ENCODE results near the gene AVEN.

DNA sequence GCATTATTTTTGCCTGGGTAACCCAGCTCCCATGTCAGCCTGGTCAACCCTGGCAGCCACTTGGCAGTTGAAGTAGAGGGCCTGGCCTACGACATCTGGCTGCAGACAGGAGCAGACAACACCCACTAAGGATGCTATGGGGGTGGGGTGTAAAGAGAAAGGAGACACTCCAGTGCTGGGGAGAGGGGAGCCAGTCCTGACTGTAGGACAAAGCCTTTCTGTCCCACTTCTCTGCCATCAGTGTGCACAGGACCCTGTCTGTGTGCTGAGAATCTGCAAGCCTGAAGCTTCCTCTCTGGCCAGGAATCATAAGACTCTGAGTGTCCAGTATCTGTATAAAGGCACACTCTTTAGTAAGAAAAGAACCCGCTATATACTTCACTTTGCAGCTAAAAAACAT lies 167.0 kb downstream of the AVEN start:
- TF ChIP-seq, protein P1, sequence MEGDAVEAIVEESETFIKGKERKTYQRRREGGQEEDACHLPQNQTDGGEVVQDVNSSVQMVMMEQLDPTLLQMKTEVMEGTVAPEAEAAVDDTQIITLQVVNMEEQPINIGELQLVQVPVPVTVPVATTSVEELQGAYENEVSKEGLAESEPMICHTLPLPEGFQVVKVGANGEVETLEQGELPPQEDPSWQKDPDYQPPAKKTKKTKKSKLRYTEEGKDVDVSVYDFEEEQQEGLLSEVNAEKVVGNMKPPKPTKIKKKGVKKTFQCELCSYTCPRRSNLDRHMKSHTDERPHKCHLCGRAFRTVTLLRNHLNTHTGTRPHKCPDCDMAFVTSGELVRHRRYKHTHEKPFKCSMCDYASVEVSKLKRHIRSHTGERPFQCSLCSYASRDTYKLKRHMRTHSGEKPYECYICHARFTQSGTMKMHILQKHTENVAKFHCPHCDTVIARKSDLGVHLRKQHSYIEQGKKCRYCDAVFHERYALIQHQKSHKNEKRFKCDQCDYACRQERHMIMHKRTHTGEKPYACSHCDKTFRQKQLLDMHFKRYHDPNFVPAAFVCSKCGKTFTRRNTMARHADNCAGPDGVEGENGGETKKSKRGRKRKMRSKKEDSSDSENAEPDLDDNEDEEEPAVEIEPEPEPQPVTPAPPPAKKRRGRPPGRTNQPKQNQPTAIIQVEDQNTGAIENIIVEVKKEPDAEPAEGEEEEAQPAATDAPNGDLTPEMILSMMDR (IDR thresholded peaks at IDR 0.05; ENCODE audit: low read length): no peak
- TF ChIP-seq EZH2 (IDR thresholded peaks at IDR 0.05; ENCODE audit: borderline replicate concordance, low read length): no peak

Measured in OCI-LY1 (cell line).